GM18507 (cell line): ENCODE data around the gene TMEM260.

Experiments
- DNase-seq: peaks from one replicate; pipeline ENCODE4 v3.0.0; 2011; ENCODE audit warnings: low read depth; ENCODE audit not compliant: insufficient read length; ENCODE audit errors: extremely low spot score
- FAIRE-seq: peaks from 2 replicates; lab custom pipeline; 2011; peaks lifted over from hg19 to GRCh38; lab: Jason Lieb, UNC

The TMEM260 gene

GRCh38 chr14:56579345-56580220 lies at the start of gene TMEM260:
Gene TMEM260 (plus strand): TSS chr14:56579798. CDS start chr14:56579915, 117 bp downstream.
- FAIRE-seq (peak; percentile 92), DNase-seq (peak; percentile 81)

- FAIRE-seq, result no peak
- no peak for DNase-seq
These were observed 47.1 kb upstream of the TMEM260 start for GRCh38 chr14:56532546-56532945.

GRCh38 chr14:56534656-56535055 lies 44.9 kb upstream of the TMEM260 start:
- DNase-seq (no peak), FAIRE-seq (no peak)

GRCh38 chr14:56539862-56540261 lies 39.7 kb upstream of the TMEM260 start:
- no peak for FAIRE-seq
- DNase-seq, result no peak

- FAIRE-seq (no peak), DNase-seq (no peak)
These were observed 36.2 kb upstream of the TMEM260 start for GRCh38 chr14:56543436-56543835.

GRCh38 chr14:56549721-56550120 lies 29.9 kb upstream of the TMEM260 start:
- DNase-seq (no peak), FAIRE-seq (no peak)

GRCh38 chr14:56552615-56553014 lies 27.0 kb upstream of the TMEM260 start:
- no peak for DNase-seq
- no peak for FAIRE-seq

- DNase-seq (no peak), FAIRE-seq (no peak)
These were observed 25.3 kb upstream of the TMEM260 start for GRCh38 chr14:56554301-56554700.

GRCh38 chr14:56555921-56556570 lies 23.6 kb upstream of the TMEM260 start:
- no peak for DNase-seq
- no peak for FAIRE-seq

GRCh38 chr14:56559182-56559581 lies 20.4 kb upstream of the TMEM260 start:
- FAIRE-seq, result no peak
- DNase-seq, result no peak

GRCh38 chr14:56561606-56562005 lies 18.0 kb upstream of the TMEM260 start:
- FAIRE-seq (no peak), DNase-seq (no peak)

GRCh38 chr14:56562883-56563282 lies 16.7 kb upstream of the TMEM260 start:
- no peak for DNase-seq
- FAIRE-seq, result no peak

- FAIRE-seq (no peak), DNase-seq (no peak)
These were observed 10.4 kb upstream of the TMEM260 start for GRCh38 chr14:56569174-56569573.

GRCh38 chr14:56570295-56570694 lies 9.3 kb upstream of the TMEM260 start:
- DNase-seq, result no peak
- FAIRE-seq, result no peak

- DNase-seq (no peak), FAIRE-seq (peak; percentile 57)
These were observed 668 bp downstream of the TMEM260 start for GRCh38 chr14:56580221-56580711.

GRCh38 chr14:56581041-56581727 lies 1.6 kb downstream of the TMEM260 start:
- FAIRE-seq (no peak), DNase-seq (no peak)

GRCh38 chr14:56585461-56586084 lies 6.0 kb downstream of the TMEM260 start:
- FAIRE-seq, result no peak
- DNase-seq, result no peak

- no peak for DNase-seq
- no peak for FAIRE-seq
These were observed 8.1 kb downstream of the TMEM260 start for GRCh38 chr14:56587701-56588100.

GRCh38 chr14:56590535-56590960 lies 10.9 kb downstream of the TMEM260 start:
- FAIRE-seq (no peak), DNase-seq (no peak)
